HepG2 (cell line): ENCODE measurements around the gene CA7. TPM values are rescaled to one million over a fixed set of nuclear protein-coding genes. Genes with fewer than 3 reads are reported as not detected.

ENCODE experiments used
- CBX2 ChIP-seq, 2 experiments: fragments of 200-600 bp in 1 of 2; sonication (generic); formaldehyde crosslinking in 1 of 2; IDR thresholded peaks; 2 replicates each; pipeline versions ENCODE4 v1.7.0 to v1.8.1; 2018 to 2022; ENCODE audit warnings: low read depth in 2 of 2, low read length in 1 of 2, mild to moderate bottlenecking in 1 of 2, missing genetic modification reagents in 1 of 2
- FOXA3 ChIP-seq: IDR thresholded peaks from 2 replicates; pipeline ENCODE4 v1.6.1; 2016; ENCODE audit warnings: missing genetic modification reagents, missing compliant biosample characterization
- KIAA2018 ChIP-seq: sonication (generic); formaldehyde crosslinking; IDR thresholded peaks from 2 replicates; pipeline ENCODE4 v1.5.0; 2020; ENCODE audit warnings: mild to moderate bottlenecking, missing genetic modification reagents, borderline replicate concordance
- PITX1 ChIP-seq: sonication (generic); formaldehyde crosslinking; IDR thresholded peaks from 2 replicates; pipeline ENCODE4 v1.5.1; 2020; ENCODE audit warnings: mild to moderate bottlenecking, missing genetic modification reagents
- POLR2A ChIP-seq, 2 experiments: IDR thresholded peaks; 2 replicates each; pipeline ENCODE4 v1.6.1; 2011; ENCODE audit warnings: low read depth in 2 of 2, low read length in 2 of 2, mild to moderate bottlenecking in 1 of 2, moderate library complexity in 1 of 2; ENCODE audit not compliant: insufficient read depth in 1 of 2
- RERE ChIP-seq: IDR thresholded peaks from 2 replicates; pipeline ENCODE4 v1.6.1; 2016; ENCODE audit warnings: low read depth, missing genetic modification reagents, missing compliant biosample characterization
- RFX3 ChIP-seq: IDR thresholded peaks from 2 replicates; pipeline ENCODE4 v1.6.1; 2016; ENCODE audit warnings: missing biosample characterization, missing genetic modification reagents
- SATB2 ChIP-seq: sonication (generic); formaldehyde crosslinking; IDR thresholded peaks from 2 replicates; pipeline ENCODE4 v1.5.0; 2020; ENCODE audit warnings: missing genetic modification reagents
- ZBTB26 ChIP-seq: IDR thresholded peaks from 2 replicates; pipeline ENCODE4 v1.6.1; 2016; ENCODE audit warnings: missing compliant biosample characterization, missing genetic modification reagents, borderline replicate concordance
- ZNF17 ChIP-seq: sonication (generic); formaldehyde crosslinking; IDR thresholded peaks from 2 replicates; pipeline ENCODE4 v1.5.0; 2020; ENCODE audit warnings: mild to moderate bottlenecking, missing genetic modification reagents
- ZNF569 ChIP-seq: sonication (generic); formaldehyde crosslinking; IDR thresholded peaks from 2 replicates; pipeline ENCODE4 v1.5.0; 2020; ENCODE audit warnings: mild to moderate bottlenecking, missing genetic modification reagents, moderate library complexity, borderline replicate concordance
- ZNF580 ChIP-seq: IDR thresholded peaks from 2 replicates; pipeline ENCODE4 v1.6.1; 2016; ENCODE audit warnings: low read depth, borderline replicate concordance
- polyA plus RNA-seq, 8 experiments: library from polyadenylated mRNA; depleted of rRNA in 3 of 8; stranded (reverse) in 7 of 8; unstranded in 1 of 8; fragments of >200 nt; fragmentation: Illumina TruSeq in 4 of 8; extraction: Trizol in 4 of 8; gene quantifications; 2 replicates each; pipeline versions ENCODE4 v1.2.1 to v1.2.3, GENCODE V29; 2011 to 2016; ENCODE audit warnings: low read depth in 4 of 8, missing spikeins in 1 of 8, mixed read lengths in 1 of 8; ENCODE audit not compliant: insufficient read depth in 1 of 8
- total RNA-seq, 5 experiments: library from RNA; depleted of rRNA; stranded (reverse); fragments of >200 nt; fragmentation: Illumina TruSeq; extraction: Trizol; gene quantifications; 2 replicates each; pipeline ENCODE4 v1.2.3, GENCODE V29; 2016; ENCODE audit warnings: low read depth in 1 of 5

Gene CA7
- total and polyA plus RNA-seq, 2 of the 13 experiments (the other 11 are each of a cell fraction or from before 2014, with no cell fraction given), result not detected

DNA sequence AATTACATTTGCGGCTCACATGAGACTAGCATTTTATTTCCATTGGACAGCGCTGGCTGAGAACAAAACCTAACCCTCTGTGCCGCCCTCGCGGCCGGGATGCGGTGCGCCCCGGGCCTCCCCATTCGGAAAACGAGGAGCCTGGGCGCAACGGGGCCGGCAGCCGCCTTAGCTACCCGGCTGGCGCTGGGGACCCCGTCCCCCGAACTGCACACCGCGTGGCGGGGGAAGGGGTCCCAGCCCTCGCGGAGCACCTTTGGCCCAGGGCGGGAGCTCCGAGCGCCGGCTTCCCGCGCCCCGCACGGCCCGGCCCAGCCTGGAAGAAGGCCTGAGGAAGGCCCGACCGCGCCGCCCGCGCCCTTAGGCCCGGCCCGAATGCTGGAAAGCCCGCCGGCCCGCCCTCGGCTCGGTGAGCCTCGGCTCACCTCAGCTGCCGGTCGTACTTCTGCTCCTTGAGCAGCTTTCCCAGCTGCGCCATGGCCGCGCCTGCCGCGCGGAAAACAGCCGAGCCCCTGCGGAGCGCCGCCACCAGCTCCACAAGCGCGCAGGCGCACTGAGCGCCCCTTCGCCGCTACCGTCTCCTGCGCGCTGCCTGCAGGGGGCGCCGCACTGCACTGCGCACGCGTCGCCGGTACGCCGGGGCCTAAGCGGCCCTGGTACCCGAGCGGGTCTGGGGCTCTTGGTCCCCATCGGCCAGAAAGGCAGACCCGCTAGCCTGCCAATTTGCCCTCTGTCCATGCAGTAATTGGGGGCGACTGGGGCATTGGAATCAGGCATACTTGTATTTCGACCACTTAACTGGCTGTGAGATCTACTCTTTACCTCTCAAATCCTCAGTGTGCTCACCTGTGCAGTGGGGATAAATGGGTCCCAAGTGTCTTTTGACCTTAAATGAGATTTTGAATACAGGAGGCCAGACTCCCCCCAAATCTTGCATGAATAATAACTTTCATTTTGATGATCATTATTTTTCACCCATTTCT lies 13.5 kb upstream of the CA7 start, which contains the start of gene NAE1 (continued):
- TF ChIP-seq RERE (peak; percentile 7; the same call in 1 of the 2 replicates), PITX1 (CRISPR knock-in tag) (no peak), ZNF580 (CRISPR knock-in tag) (peak; percentile 80; the same call in 1 of the 2 replicates), ZNF569 (CRISPR knock-in tag) (peak; percentile 73; the same call in 1 of the 2 replicates), KIAA2018 (CRISPR knock-in tag) (peak; percentile 88; the same call in 1 of the 2 replicates), CBX2 (IDR thresholded peaks at IDR 0.05; ENCODE audit: low read depth, low read length) (no peak), CBX2 (CRISPR knock-in tag; IDR thresholded peaks at IDR 0.05; ENCODE audit: low read depth) (0 out of 2 replicates have a peak, but pooled peaks have one; percentile 56), FOXA3 (peak; percentile 22; the same call in 1 of the 2 replicates), POLR2A (IDR thresholded peaks at IDR 0.05; ENCODE audit: insufficient read depth in 1 of 2, low read depth in 2 of 2, low read length in 2 of 2) (peak; percentile 91 to 97), SATB2 (CRISPR knock-in tag) (peak; percentile 98), ZNF17 (CRISPR knock-in tag) (no peak), ZBTB26 (CRISPR knock-in tag) (0 out of 2 replicates have a peak, but pooled peaks have one; percentile 33), RFX3 (CRISPR knock-in tag) (no peak)
